H1 (cell line): ENCODE results near the gene GPC6. TPM values are rescaled to one million over a fixed set of nuclear protein-coding genes. Genes with fewer than 3 reads are reported as not detected.

Experiments
- CTCF ChIA-PET: fragments of 300-600 bp; sonication (Branson Sonifier 250); formaldehyde crosslinking; loops from one replicate; lab custom pipeline; 2021; ENCODE audit not compliant: partially characterized antibody; lab: Charles Lee
- POLR2A ChIA-PET: fragments of 300-600 bp; sonication (Branson Sonifier 250); formaldehyde crosslinking; loops from one replicate; lab custom pipeline; 2021; ENCODE audit warnings: inconsistent platforms; ENCODE audit not compliant: partially characterized antibody; lab: Charles Lee
- DNase-seq, 2 experiments: peaks; one replicate each; pipeline versions ENCODE4 v3.0.0 to v3.0.0-alpha.2; 2010 to 2022; ENCODE audit warnings: low spot score in 2 of 2, low read depth in 1 of 2, mixed read lengths in 1 of 2
- FAIRE-seq: peaks from 2 replicates; lab custom pipeline; 2011; peaks lifted over from hg19 to GRCh38; lab: Jason Lieb, UNC
- H2AFZ ChIP-seq: 2 replicates; pipeline ENCODE4 v1.8.1; 2012; ENCODE audit warnings: low read length, inconsistent platforms
- H2AK5ac ChIP-seq: 2 replicates; pipeline ENCODE4 v1.6.1; 2013; ENCODE audit warnings: low read depth, low read length
- H2BK120ac ChIP-seq: replicated peaks from 2 replicates; pipeline ENCODE3; 2013; ENCODE audit warnings: low read depth, low read length, inconsistent platforms
- H2BK12ac ChIP-seq: 2 replicates; pipeline ENCODE4 v1.6.1; 2013; ENCODE audit warnings: low read depth, low read length
- H2BK15ac ChIP-seq: 2 replicates; pipeline ENCODE4 v1.6.1; 2013; ENCODE audit warnings: low read length
- H2BK20ac ChIP-seq: 2 replicates; pipeline ENCODE4 v1.6.1; 2013; ENCODE audit warnings: low read length
- H2BK5ac ChIP-seq: 2 replicates; pipeline ENCODE4 v1.6.1; 2013; ENCODE audit warnings: low read depth, low read length
- H3K14ac ChIP-seq: 2 replicates; pipeline ENCODE4 v1.6.1; 2013; ENCODE audit warnings: inconsistent platforms; ENCODE audit not compliant: insufficient read length
- H3K18ac ChIP-seq: 2 replicates; pipeline ENCODE4 v1.6.1; 2013; ENCODE audit warnings: low read length; ENCODE audit errors: extremely low read depth
- H3K23ac ChIP-seq: 2 replicates; pipeline ENCODE4 v1.6.1; 2013; ENCODE audit warnings: inconsistent platforms; ENCODE audit not compliant: insufficient read length
- H3K23me2 ChIP-seq: 2 replicates; pipeline ENCODE4 v1.6.1; 2013; ENCODE audit warnings: low read depth, low read length
- H3K27ac ChIP-seq: 2 replicates; pipeline ENCODE4 v1.6.1; 2011; ENCODE audit warnings: low read depth, low read length, inconsistent platforms
- H3K27me3 ChIP-seq, 4 experiments: replicated peaks in 1 of 4; 1 replicate in 1 of 4; 2 replicates in 3 of 4; pipeline versions ENCODE4 v1.6.1 to v1.8.1; 2011 to 2013; ENCODE audit warnings: low read length in 3 of 4, mild to moderate bottlenecking in 3 of 4, inconsistent platforms in 2 of 4, mixed read lengths in 2 of 4, moderate library complexity in 1 of 4; ENCODE audit not compliant: control insufficient read depth in 3 of 4, insufficient read depth in 3 of 4; ENCODE audit errors: extremely low read depth in 1 of 4
- H3K36me3 ChIP-seq, 4 experiments: 2 replicates each; pipeline versions ENCODE4 v1.6.1 to v1.8.1; 2011 to 2013; ENCODE audit warnings: mild to moderate bottlenecking in 4 of 4, low read length in 3 of 4, moderate library complexity in 2 of 4, control low read depth in 1 of 4, inconsistent platforms in 1 of 4; ENCODE audit not compliant: insufficient read depth in 4 of 4, control insufficient read depth in 2 of 4
- H3K4ac ChIP-seq: replicated peaks from 2 replicates; pipeline ENCODE3; 2013; ENCODE audit warnings: low read length, low read depth, mixed read lengths, inconsistent platforms; ENCODE audit not compliant: insufficient read length
- H3K4me1 ChIP-seq, 4 experiments: replicated peaks in 1 of 4; 1 replicate in 1 of 4; 2 replicates in 3 of 4; pipeline versions ENCODE4 v1.6.1 to v1.8.1; 2011 to 2013; ENCODE audit warnings: low read length in 3 of 4, inconsistent platforms in 2 of 4, mixed read lengths in 1 of 4; ENCODE audit not compliant: insufficient read depth in 4 of 4, control insufficient read depth in 3 of 4
- H3K4me2 ChIP-seq, 2 experiments: 2 replicates each; pipeline versions ENCODE4 v1.6.1 to v1.8.1; 2011 to 2013; ENCODE audit warnings: low read depth in 2 of 2, low read length in 2 of 2, control low read depth in 1 of 2, inconsistent platforms in 1 of 2, mild to moderate bottlenecking in 1 of 2; ENCODE audit not compliant: insufficient read depth in 1 of 2
- H3K4me3 ChIP-seq, 4 experiments: fragments of 200-600, 300-600 bp in 1 of 4; sonication (generic), shearing (Covaris generic), sonication (Bioruptor Twin) in 1 of 4; 2 replicates each; pipeline versions ENCODE4 v1.5.1 to v1.8.1; 2011 to 2016; ENCODE audit warnings: low read length in 4 of 4, low read depth in 3 of 4, control low read depth in 2 of 4, inconsistent platforms in 2 of 4, mild to moderate bottlenecking in 2 of 4, mixed read lengths in 1 of 4, moderate library complexity in 1 of 4; ENCODE audit not compliant: insufficient read depth in 2 of 4; ENCODE audit errors: extremely low read depth in 1 of 4
- H3K56ac ChIP-seq: replicated peaks from 2 replicates; pipeline ENCODE3; 2013; ENCODE audit warnings: low read depth, mild to moderate bottlenecking, mixed read lengths, low read length, inconsistent platforms; ENCODE audit not compliant: insufficient read length
- H3K79me1 ChIP-seq: 2 replicates; pipeline ENCODE4 v1.6.1; 2013; ENCODE audit warnings: low read depth, low read length, control low read depth
- H3K79me2 ChIP-seq, 2 experiments: 2 replicates each; pipeline versions ENCODE4 v1.6.1 to v1.8.1; 2012 to 2013; ENCODE audit warnings: low read length in 2 of 2, mild to moderate bottlenecking in 2 of 2, inconsistent platforms in 1 of 2; ENCODE audit not compliant: insufficient read depth in 2 of 2, control insufficient read depth in 1 of 2
- H3K9ac ChIP-seq, 4 experiments: replicated peaks in 1 of 4; 1 replicate in 1 of 4; 2 replicates in 3 of 4; pipeline versions ENCODE4 v1.6.1 to v1.8.1; 2011 to 2013; ENCODE audit warnings: low read depth in 3 of 4, low read length in 3 of 4, control low read depth in 2 of 4, mild to moderate bottlenecking in 2 of 4, moderate library complexity in 2 of 4, inconsistent platforms in 1 of 4; ENCODE audit errors: extremely low read depth in 1 of 4
- H3K9me3 ChIP-seq, 2 experiments: 2 replicates each; pipeline versions ENCODE4 v1.6.1 to v1.8.1; 2012 to 2013; ENCODE audit warnings: mild to moderate bottlenecking in 2 of 2, moderate library complexity in 2 of 2, control low read depth in 1 of 2, inconsistent platforms in 1 of 2, low read depth in 1 of 2, low read length in 1 of 2, mixed read lengths in 1 of 2; ENCODE audit not compliant: insufficient read depth in 2 of 2
- H4K20me1 ChIP-seq, 2 experiments: replicated peaks in 1 of 2; 2 replicates each; pipeline versions ENCODE3 to v1.8.1; 2011 to 2013; ENCODE audit warnings: inconsistent platforms in 2 of 2, low read length in 2 of 2, mild to moderate bottlenecking in 1 of 2; ENCODE audit not compliant: insufficient read depth in 2 of 2, control insufficient read depth in 1 of 2
- H4K5ac ChIP-seq: 2 replicates; pipeline ENCODE4 v1.6.1; 2013; ENCODE audit warnings: low read length, low read depth, mixed read lengths, inconsistent platforms; ENCODE audit not compliant: insufficient read length
- H4K8ac ChIP-seq: 2 replicates; pipeline ENCODE4 v1.8.0; 2013; ENCODE audit warnings: mild to moderate bottlenecking, moderate library complexity, low read length, inconsistent platforms; ENCODE audit not compliant: insufficient read depth; ENCODE audit errors: extremely low read depth
- H4K91ac ChIP-seq: replicated peaks from 2 replicates; pipeline ENCODE3; 2013; ENCODE audit warnings: low read length, mixed read lengths, inconsistent platforms; ENCODE audit not compliant: insufficient read length
- BRCA1 ChIP-seq: IDR thresholded peaks from 2 replicates; pipeline ENCODE4 v1.6.1; 2012; ENCODE audit warnings: low read depth, low read length, improper control_type of control experiment
- CHD1 ChIP-seq: IDR thresholded peaks from 2 replicates; pipeline ENCODE4 v1.6.1; 2012; ENCODE audit warnings: low read depth, low read length, improper control_type of control experiment
- CREB1 ChIP-seq: IDR thresholded peaks from 2 replicates; pipeline ENCODE4 v1.6.1; 2012; ENCODE audit warnings: inconsistent platforms
- HDAC2 ChIP-seq, 2 experiments: fragments of 300-600 bp in 1 of 2; sonication (generic) in 1 of 2; IDR thresholded peaks; 2 replicates each; pipeline ENCODE4 v1.6.1; 2011 to 2012; ENCODE audit warnings: low read depth in 2 of 2, low read length in 2 of 2, mild to moderate bottlenecking in 2 of 2, moderate library complexity in 2 of 2, borderline replicate concordance in 1 of 2, inconsistent platforms in 1 of 2
- MAFK ChIP-seq: IDR thresholded peaks from 2 replicates; pipeline ENCODE4 v1.6.1; 2012; ENCODE audit warnings: low read depth, mild to moderate bottlenecking, improper control_type of control experiment, low read length
- POLR2AphosphoS5 ChIP-seq: IDR thresholded peaks from 2 replicates; pipeline ENCODE4 v1.6.1; 2011; ENCODE audit warnings: low read depth, low read length
- RXRA ChIP-seq: IDR thresholded peaks from 2 replicates; pipeline ENCODE4 v1.6.1; 2011; ENCODE audit warnings: low read depth, mild to moderate bottlenecking, low read length, moderate library complexity; ENCODE audit not compliant: insufficient read depth
- SP2 ChIP-seq: IDR thresholded peaks from 2 replicates; pipeline ENCODE4 v1.6.1; 2012; ENCODE audit warnings: mild to moderate bottlenecking, low read length, inconsistent platforms
- SP4 ChIP-seq: IDR thresholded peaks from 2 replicates; pipeline ENCODE4 v1.6.1; 2012; ENCODE audit warnings: low read length, inconsistent platforms
- TEAD4 ChIP-seq: IDR thresholded peaks from 2 replicates; pipeline ENCODE4 v1.6.1; 2012; ENCODE audit warnings: low read depth, low read length, inconsistent platforms, mixed read lengths
- WGBS, 2 experiments: shearing (Covaris generic) in 1 of 2; methylation state at CpG; one replicate each; pipeline versions ENCODE4 v1.1.6 to v1.1.7; 2013 to 2015; ENCODE audit warnings: low lambda C conversion rate in 2 of 2, mixed read lengths in 2 of 2, inconsistent platforms in 1 of 2, low coverage in 1 of 2, missing lambda C conversion rate in 1 of 2; ENCODE audit not compliant: insufficient replicate concordance in 2 of 2, insufficient coverage in 1 of 2, insufficient read length in 1 of 2; ENCODE audit errors: extremely low coverage in 1 of 2, missing lambda C conversion rate in 1 of 2; 5-methylcytosine and 5-hydroxymethylcytosine counted together
- polyA plus RNA-seq, 7 experiments: library from polyadenylated mRNA; depleted of rRNA in 3 of 7; stranded (reverse) in 5 of 7; unstranded in 2 of 7; fragments of >200 nt in 5 of 7; fragments of 200-250 nt in 2 of 7; gene quantifications; 1 replicate in 5 of 7; 2 replicates in 1 of 7; 4 replicates in 1 of 7; pipeline versions ENCODE4 v1.2.1 to v1.2.3, GENCODE V29; 2011 to 2013; ENCODE audit warnings: missing spikeins in 2 of 7, mixed read lengths in 2 of 7
- total RNA-seq: library from RNA; stranded (reverse); fragmentation: NEBNext Ultra II Directional; extraction: Animal tissue kit (Norgen Biotek cat#: 25700); gene quantifications from 2 replicates; pipeline ENCODE4 v1.2.1, GENCODE V29; 2021

GPC6 gene
- total and polyA plus RNA-seq, 2 of the 8 experiments (the other 6 are each of a cell fraction or from before 2014, with no cell fraction given): 5.4 to 12.0 TPM

- Histone ChIP-seq H3K18ac (no peak overlapping the region), H3K79me1 (no peaks in the 10 kb centered on the region), H3K23me2 (no peaks in the 10 kb centered on the region), H3K36me3 (no peaks in the 10 kb centered on the region), H4K8ac (no peak overlapping the region), H4K5ac (no peak overlapping the region), H4K91ac (no peak overlapping the region), H3K4me1 (no peaks in the 10 kb centered on the region), H3K4me2 (no peak overlapping the region), H3K56ac (no peak overlapping the region), H4K20me1 (no peaks in the 10 kb centered on the region), H3K4me3 (no peak overlapping the region), H2BK120ac (no peak overlapping the region), H2AK5ac (no peak overlapping the region), H3K4ac (no peak overlapping the region), H3K27ac (no peak overlapping the region), H2BK5ac (no peak overlapping the region), H2BK20ac (no peak overlapping the region), H3K9me3 (no peaks in the 10 kb centered on the region), H3K27me3 (no peaks in the 10 kb centered on the region), H2BK12ac (no peak overlapping the region), H2BK15ac (no peak overlapping the region), H2AFZ (no peak overlapping the region), H3K23ac (no peak overlapping the region), H3K79me2 (no peaks in the 10 kb centered on the region), H3K9ac (no peak overlapping the region), H3K14ac (no peak overlapping the region)
- DNase-seq (no peak), FAIRE-seq (no peak)
- ChIA-PET CTCF (no interaction called here), POLR2A (no interaction called here)
- WGBS, 2 experiments: 90% methylated on average over 4 of the region's 4 CpGs; no CpG with 5 or more reads in 1 of the 2 experiments
- no peak for TF ChIP-seq TEAD4
- TF ChIP-seq SP2: no peak
- TF ChIP-seq CHD1: no peak
- no peak for TF ChIP-seq SP4
- no peak for TF ChIP-seq BRCA1
- TF ChIP-seq POLR2AphosphoS5: no peak
- TF ChIP-seq HDAC2 (IDR thresholded peaks at IDR 0.05; ENCODE audit: borderline replicate concordance in 1 of 2, low read depth in 2 of 2, low read length in 2 of 2): no peak
- TF ChIP-seq RXRA: no peak
- TF ChIP-seq CREB1: no peak
- no peak for TF ChIP-seq MAFK
These were observed 829.9 kb downstream of the GPC6 start for GRCh38 chr13:94056362-94056990.
